ENCODE data around the gene ZNF865.
A peak's percentile ranks its signal among the peaks of the same experiment; 100 is the strongest.

Gene ZNF865

DNA sequence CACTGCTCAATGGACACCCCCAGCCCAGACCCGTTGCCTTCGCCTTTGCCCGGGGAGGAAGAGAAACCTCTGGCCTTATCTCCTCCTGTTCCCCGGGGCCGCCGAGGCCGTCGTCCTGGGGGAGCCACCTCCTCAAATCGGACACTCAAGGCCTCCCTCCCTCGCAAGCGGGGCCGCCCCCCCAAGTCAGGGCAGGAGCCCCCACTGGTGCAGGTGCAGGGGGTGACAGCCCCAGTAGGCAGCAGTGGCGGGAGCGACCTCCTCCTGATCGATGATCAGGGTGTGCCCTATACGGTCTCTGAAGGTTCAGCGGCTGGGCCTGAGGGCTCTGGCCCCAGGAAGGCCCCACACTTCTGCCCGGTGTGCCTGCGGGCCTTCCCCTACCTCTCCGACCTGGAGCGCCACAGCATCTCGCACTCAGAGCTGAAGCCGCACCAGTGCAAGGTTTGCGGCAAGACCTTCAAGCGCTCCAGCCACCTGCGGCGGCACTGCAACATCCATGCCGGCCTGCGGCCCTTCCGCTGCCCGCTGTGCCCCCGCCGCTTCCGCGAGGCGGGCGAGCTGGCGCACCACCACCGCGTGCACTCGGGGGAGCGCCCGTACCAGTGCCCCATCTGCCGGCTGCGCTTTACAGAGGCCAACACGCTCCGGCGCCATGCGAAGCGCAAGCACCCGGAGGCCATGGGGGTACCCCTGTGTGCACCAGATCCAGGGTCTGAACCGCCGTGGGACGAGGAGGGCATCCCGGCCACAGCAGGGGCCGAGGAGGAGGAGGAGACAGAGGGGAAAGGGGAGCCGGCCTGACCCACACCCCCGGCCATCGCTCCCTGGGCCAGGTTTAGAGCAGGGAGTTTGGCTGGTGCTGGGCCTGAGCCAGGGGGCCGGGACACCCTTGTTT, 3.1 kb upstream of the ZNF865 start:
- DNase-seq (ENCODE audit: low read depth) = no peak
- no peak overlapping the region for H3K4me3 ChIP-seq (ENCODE audit: low read depth, low read length)

DNA sequence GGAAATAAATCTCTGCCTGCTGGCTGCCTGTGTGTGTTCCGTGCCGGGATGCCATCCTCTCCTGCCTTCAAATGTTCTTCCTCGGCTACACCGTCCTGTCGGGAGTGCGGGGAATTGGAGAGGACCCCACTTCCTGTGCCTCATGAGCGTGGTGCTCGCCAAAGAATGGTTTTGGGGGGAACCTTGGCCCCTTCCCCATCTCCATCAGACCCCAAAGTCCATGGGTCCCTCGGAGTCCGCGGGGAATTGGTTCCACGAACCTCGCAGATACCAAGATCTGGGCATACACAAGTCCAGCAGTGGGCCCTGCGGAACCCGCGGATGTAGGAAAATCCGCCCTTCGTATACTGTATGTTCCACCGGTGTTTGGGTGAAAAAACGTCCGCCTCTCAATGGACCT, 2.3 kb upstream of the ZNF865 start:
- DNase-seq (ENCODE audit: low read depth) = no peak
- no peak overlapping the region for H3K4me3 ChIP-seq (ENCODE audit: low read depth, low read length)

DNA sequence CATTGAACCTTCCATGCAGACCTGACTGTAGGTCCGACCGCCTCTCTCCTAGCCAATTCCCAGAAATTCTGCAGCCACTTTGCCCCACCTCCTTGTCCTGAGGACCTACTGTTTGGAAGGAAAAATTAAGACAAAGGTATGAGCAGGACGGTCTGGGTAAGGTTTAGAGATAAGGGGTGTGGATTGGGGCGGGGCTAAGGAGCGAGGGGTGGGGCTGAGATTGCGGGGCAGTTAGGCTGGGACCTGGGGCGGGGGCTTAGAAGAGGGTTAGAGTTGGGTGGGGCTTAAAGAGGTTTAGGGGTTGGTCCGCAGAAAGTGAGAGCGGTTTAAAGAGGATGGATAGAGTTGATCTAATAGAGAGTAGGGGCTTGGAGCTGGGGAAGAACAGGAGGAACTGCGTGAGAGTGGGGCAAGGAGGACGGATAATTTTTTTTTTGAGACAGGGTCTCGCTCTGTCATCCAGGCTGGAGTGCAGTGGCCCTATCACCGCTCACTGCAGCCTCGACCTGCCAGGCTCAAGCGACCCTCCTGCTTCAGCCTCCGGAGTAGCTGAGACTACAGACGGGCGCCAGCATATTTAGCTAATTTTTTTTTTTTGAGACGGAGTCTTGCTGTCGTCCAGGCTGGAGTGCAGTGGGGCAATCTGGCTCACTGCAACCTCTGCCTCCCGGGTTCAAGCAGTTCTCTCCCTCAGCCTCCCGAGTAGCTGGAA, 1.7 kb upstream of the ZNF865 start:
- no peak for DNase-seq (ENCODE audit: low read depth)
- H3K4me3 ChIP-seq (ENCODE audit: low read depth, low read length) = no peak overlapping the region

DNA sequence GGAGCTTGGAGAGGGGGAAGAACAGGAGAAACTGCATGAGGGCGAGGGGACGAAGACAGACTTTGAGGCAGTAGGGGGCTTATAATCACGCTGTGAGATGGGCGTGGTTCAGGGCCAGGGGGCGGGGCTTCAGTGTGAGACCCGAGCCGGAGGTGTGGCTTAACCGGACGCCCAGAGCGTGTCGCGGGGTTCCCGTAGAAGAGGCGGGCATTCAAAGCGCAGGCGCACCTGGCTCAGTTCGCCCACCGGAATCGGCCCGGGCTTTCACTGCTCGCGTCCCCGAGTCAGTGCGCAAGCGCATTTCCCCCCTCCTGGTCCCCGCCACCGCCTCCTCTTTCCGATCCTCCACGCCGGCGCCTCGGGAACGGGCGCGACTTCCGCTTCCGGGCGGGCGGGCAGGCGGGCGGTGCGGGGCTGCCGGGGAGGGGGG, 225 bp upstream of the ZNF865 start:
- DNase-seq (ENCODE audit: low read depth) = peak; percentile 88
- peak overlapping the region; percentile 95 for H3K4me3 ChIP-seq (ENCODE audit: low read depth, low read length)

DNA sequence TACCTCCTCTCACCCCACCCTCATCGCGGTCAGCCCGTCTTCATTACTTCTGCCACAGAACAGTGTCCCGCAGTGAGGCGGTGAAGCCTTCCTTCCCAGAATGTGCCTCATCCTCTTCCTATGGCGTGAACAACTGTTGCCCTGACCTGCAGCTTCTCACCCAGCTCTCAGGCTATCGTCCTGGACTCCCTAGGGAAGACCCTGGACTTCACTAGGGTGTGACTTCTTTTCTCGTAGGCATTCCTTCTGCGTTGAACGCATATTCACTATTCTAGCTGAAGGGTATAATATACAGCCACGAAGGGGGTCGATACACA, 982 bp downstream of the ZNF865 start:
- peak overlapping the region; percentile 95 for H3K4me3 ChIP-seq (ENCODE audit: low read depth, low read length)
- no peak for DNase-seq (ENCODE audit: low read depth)

DNA sequence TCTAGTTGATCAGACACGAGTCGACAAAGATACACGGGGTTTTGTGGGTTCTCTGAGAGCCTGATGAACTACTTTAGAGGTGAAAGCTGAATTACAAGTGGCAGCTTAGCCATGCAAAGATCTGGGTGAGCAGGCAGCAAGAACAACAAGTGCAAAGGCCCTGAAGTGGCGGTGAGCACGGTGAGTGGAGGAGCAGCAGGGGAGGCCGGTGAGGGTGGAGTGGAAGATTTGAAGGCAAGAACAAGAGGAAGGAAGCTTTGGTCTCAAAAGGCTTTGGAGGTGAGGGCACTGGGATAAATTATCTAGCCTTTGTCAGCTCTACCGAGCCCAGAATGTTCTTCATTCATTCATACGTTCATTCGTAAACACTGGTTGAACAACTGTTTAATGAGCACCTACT, 1.4 kb downstream of the ZNF865 start:
- H3K4me3 ChIP-seq (ENCODE audit: low read depth, low read length) = peak overlapping the region; percentile 95
- DNase-seq (ENCODE audit: low read depth) = no peak

DNA sequence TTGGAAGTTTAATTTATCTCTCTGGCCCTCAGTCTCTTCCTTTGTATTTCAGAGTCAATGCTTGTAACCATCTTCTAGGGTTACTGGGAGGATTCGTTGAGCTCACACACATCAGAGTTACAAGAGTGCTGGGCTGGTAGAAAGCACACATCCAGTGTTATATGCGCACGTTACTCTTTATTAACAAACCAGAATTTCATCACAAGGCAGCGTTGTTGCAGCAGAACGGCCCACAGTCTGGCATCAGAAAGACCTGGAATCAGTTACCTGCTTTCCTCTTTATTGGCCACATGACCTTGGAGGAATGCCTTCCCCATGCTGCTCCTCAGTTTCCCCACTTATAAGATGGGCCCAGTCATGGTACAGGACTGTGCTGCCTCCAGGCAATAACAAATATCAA, 3.9 kb downstream of the ZNF865 start:
- no peak overlapping the region for H3K4me3 ChIP-seq (ENCODE audit: low read depth, low read length)
- no peak for DNase-seq (ENCODE audit: low read depth)

DNA sequence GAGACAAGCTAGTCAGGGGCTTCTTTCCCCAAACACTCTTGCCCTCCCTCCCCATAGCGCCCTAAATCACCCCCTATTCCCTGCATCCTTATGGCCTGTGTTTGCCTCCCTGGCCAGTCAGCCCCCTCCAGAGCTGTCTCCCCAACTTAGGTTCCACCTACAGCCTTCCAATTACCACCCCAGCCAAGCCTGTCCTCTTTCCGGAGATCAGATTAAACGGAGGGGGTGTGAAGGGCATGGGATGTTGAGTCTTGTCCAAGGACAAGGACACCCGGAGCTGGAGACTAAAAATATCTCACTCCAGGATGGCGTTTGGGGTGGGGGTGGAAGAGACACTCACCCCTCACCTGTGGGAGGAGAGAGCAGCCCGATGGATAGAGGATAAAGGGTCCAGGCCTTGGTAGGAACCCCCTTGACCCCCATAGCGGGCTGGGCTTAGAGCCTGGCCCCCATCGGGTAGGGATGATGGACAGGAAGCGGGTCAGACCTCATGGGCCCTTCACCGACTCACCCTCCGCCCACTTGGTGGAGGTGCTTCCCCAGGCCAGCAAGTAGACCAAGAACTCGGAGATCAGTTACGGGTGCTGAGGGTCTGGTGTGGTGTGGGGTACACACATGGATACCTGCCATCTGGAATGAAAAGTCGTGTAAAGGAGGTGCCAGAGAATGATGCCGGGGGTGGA, 6.0 kb downstream of the ZNF865 start:
- DNase-seq (ENCODE audit: low read depth) = no peak
- H3K4me3 ChIP-seq (ENCODE audit: low read depth, low read length) = no peak overlapping the region

DNA sequence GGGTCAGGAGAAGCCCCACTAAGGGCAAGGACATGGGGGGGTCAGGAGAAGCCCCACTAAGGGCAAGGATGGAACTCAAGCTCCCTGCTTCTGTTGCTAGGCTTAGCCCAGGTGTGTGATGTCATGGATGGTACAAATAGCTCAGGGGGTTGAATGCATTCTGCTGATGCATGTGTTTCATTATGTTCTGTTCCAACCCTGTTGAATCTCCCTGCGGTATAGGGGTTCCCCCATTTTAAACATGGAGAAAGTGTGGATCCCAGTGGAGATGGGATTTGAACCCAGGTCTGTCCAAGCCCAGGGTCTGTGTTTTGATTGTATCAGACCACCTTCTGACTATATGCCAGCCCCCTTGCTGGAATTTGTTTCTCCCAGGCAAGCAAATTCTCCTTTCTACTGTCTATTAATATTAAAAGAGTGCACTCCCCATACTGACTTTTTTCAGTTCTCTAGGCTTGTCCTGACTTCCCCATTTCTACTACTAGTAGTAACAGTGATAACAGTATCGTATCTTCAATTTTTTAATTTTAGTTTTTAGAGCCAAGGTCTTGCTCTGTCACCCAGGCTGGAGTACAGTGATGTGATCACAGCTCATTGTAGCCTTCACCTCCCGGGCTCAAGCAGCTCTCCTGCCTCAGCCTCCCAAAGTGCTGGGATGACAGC, 6.7 kb downstream of the ZNF865 start:
- no peak overlapping the region for H3K4me3 ChIP-seq (ENCODE audit: low read depth, low read length)
- DNase-seq (ENCODE audit: low read depth) = no peak

DNA sequence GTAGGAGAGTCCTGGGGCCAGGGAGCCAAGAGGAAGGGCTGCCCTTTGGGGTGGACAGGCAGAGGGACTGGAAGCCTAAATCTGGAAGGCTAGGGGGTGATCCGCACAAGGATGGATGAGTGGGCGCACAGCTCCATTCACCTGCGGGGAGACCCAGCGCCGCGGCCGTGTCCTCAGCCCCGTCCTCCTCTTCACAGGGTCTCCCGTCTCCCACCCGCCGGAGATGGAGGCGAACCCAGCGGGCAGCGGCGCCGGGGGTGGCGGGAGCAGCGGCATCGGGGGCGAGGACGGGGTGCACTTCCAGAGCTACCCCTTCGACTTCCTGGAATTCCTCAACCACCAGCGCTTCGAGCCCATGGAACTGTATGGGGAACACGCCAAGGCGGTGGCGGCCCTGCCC, 7.9 kb downstream of the ZNF865 start:
- no peak for DNase-seq (ENCODE audit: low read depth)
- H3K4me3 ChIP-seq (ENCODE audit: low read depth, low read length) = no peak overlapping the region

DNA sequence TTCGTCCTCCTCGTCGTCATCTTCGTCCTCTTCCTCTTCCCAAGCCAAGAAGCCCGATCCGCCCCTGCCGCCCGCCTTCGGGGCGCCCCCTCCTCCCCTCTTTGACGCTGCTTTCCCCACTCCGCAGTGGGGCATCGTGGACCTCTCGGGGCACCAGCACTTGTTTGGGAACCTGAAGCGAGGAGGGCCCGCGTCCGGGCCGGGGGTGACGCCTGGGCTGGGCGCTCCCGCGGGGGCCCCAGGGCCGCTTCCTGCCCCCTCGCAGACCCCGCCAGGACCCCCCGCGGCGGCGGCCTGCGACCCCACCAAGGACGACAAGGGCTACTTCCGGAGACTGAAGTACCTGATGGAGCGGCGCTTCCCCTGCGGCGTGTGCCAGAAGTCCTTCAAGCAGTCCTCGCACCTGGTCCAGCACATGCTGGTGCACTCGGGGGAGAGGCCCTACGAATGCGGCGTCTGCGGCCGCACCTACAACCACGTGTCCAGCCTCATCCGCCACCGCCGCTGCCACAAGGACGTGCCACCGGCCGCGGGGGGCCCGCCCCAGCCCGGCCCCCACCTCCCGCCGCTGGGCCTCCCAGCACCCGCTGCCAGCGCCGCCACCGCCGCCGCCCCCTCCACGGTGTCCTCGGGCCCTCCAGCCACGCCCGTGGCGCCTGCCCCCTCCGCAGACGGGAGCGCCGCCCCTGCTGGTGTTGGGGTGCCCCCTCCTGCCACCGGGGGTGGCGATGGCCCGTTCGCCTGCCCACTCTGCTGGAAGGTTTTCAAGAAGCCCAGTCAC, 8.7 kb downstream of the ZNF865 start:
- H3K4me3 ChIP-seq (ENCODE audit: low read depth, low read length) = no peak overlapping the region
- no peak for DNase-seq (ENCODE audit: low read depth)

DNA sequence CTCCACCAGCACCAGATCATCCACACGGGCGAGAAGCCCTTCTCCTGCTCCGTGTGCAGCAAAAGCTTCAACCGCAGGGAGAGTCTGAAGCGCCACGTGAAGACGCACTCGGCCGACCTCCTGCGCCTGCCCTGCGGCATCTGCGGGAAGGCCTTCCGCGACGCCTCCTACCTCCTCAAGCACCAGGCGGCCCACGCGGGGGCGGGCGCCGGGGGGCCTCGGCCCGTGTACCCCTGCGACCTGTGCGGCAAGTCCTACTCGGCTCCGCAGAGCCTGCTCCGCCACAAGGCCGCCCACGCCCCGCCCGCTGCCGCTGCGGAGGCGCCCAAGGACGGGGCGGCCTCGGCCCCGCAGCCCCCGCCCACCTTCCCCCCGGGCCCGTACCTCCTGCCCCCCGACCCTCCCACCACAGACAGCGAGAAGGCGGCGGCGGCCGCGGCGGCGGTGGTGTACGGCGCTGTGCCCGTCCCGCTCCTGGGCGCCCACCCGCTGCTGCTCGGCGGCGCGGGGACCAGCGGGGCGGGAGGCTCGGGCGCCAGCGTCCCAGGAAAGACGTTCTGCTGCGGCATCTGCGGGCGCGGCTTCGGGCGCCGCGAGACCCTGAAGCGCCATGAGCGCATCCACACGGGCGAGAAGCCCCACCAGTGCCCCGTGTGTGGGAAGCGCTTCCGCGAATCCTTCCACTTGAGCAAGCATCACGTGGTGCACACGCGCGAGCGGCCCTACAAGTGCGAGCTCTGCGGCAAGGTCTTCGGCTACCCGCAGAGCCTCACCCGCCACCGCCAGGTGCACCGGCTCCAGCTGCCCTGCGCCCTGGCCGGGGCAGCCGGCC, 9.5 kb downstream of the ZNF865 start:
- no peak overlapping the region for H3K4me3 ChIP-seq (ENCODE audit: low read depth, low read length)
- no peak for DNase-seq (ENCODE audit: low read depth)

DNA sequence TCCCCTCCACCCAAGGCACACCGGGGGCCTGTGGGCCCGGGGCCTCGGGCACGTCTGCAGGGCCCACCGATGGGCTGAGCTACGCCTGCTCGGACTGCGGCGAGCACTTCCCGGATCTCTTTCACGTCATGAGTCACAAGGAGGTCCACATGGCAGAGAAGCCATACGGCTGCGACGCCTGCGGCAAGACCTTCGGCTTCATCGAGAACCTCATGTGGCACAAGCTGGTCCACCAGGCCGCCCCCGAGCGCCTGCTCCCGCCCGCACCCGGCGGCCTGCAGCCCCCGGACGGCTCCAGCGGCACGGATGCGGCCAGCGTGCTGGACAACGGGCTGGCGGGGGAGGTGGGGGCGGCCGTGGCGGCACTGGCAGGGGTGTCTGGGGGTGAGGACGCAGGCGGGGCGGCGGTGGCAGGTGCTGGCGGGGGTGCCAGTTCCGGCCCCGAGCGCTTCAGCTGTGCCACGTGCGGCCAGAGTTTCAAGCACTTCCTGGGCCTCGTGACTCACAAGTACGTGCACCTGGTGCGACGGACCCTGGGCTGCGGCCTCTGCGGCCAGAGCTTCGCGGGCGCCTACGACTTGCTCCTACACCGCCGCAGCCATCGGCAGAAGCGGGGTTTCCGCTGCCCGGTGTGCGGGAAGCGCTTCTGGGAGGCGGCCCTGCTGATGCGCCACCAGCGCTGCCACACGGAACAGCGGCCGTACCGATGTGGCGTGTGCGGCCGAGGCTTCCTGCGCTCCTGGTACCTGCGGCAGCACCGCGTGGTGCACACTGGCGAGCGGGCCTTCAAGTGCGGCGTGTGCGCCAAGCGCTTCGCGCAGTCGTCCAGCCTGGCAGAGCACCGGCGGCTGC, 10.3 kb downstream of the ZNF865 start:
- no peak overlapping the region for H3K4me3 ChIP-seq (ENCODE audit: low read depth, low read length)
- no peak for DNase-seq (ENCODE audit: low read depth)

DNA sequence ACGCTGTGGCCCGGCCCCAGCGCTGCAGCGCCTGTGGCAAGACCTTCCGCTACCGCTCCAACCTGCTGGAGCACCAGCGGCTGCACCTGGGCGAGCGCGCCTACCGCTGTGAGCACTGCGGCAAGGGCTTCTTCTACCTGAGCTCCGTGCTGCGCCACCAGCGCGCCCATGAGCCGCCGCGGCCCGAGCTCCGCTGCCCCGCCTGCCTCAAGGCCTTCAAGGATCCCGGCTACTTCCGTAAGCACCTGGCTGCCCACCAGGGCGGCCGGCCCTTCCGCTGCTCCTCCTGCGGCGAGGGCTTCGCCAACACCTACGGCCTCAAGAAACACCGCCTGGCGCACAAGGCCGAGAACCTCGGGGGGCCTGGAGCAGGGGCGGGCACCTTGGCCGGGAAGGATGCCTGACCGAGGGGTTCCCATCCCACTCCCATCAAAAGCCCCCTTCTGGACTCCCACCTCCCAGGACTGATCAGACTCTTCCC, 11.0 kb downstream of the ZNF865 start:
- no peak for DNase-seq (ENCODE audit: low read depth)
- no peak overlapping the region for H3K4me3 ChIP-seq (ENCODE audit: low read depth, low read length)

DNA sequence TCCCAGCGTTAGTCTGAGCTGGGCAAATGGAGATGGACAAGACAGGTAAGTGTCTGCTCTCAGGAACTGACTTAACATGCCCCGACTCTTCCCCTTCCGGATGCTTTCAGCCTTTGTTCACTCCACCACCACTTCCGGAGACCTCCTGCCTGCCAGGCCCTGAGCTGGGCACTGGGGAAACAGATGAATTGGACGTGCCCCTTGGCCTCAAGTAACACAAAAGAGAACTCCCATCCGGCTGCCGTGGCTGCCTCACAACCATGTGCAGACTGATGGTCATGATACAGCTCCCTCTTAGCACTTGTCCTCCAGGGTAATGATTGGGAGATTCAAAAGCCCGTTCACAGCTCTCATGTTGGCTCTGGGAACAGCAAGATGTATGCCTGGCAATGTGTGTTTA, 12.0 kb downstream of the ZNF865 start:
- no peak for DNase-seq (ENCODE audit: low read depth)
- no peak overlapping the region for H3K4me3 ChIP-seq (ENCODE audit: low read depth, low read length)

DNA sequence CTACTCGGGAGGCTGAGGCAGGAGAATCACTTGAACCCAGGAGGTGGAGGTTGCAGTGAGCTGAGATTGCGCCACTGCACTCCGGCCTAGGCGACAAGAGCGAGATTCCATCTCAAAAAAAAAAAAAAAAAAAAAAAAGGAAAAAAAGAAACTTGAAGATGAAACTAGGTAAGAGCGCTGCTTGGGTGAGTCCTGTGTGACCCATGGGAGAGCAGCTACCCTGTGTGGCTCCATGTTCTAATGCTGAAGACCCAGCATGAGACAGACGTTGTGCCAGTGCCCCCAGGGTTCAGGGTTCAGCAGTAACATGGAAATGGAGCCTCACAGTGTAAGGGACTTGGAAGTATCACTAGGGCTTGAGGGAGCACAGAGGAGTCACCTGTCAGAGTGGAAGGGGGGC, 13.0 kb downstream of the ZNF865 start:
- H3K4me3 ChIP-seq (ENCODE audit: low read depth, low read length) = no peak overlapping the region
- DNase-seq (ENCODE audit: low read depth) = no peak

DNA sequence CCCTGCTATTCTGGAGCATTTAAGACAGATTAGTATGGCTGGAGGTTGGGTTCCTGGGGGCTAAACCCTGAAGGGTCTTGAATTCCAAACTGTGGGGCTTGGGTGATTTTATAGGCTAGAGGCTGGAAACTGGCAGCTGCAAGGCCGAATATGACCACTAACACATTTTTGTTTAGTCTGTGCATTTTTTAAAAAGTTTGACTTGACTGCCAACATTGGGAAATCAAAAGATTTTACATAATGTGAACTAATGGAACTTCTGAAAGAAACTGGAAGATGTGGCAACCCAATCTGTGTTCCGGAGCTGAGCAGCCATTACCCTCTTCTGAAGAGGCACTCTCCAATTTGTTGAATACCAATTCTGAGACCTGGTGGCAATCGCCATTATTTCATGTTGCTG, 13.8 kb downstream of the ZNF865 start:
- no peak for DNase-seq (ENCODE audit: low read depth)
- no peak overlapping the region for H3K4me3 ChIP-seq (ENCODE audit: low read depth, low read length)

Measured in skeletal muscle cell (primary cell).